ENCODE data around the gene OLFM2. TPM values are rescaled to one million over a fixed set of nuclear protein-coding genes. Genes with fewer than 3 reads are reported as not detected.

The OLFM2 gene
- total and polyA plus RNA-seq, 4 experiments from 2014 or later = 5.0 to 10.4 (median 9.4) TPM

GRCh38 chr19:9875031-9875627 lies 61.2 kb downstream of the OLFM2 start:
- Mint-ChIP-seq H3K9me3 (no peaks in the 10 kb centered on the region), H3K4me3 (no peak overlapping the region), H3K36me3 (no peaks in the 10 kb centered on the region), H3K27ac (no peak overlapping the region), H3K27me3 (peaks cover 0 to 2% of the 10 kb centered on the region in 2 donors), H3K4me1 (peaks cover 0 to 2% (median 0%) of the 10 kb centered on the region in 4 donors)
- H3K27ac ChIP-seq (ENCODE audit: low read depth, low read length) = no peak overlapping the region
- H3K4me3 ChIP-seq (ENCODE audit: low read length in 2 of 2) = no peak overlapping the region
- POLR2A ChIA-PET (ENCODE audit: partially characterized antibody) = interaction anchor here (0.9 kb wide), 1 partner anchor 8 kb away, joined by 4 read pairs; no protein-coding TSS in a partner anchor
- H3K9me3 ChIP-seq (ENCODE audit: control insufficient read depth in 1 of 2, low read length in 2 of 2) = no peaks in the 10 kb centered on the region
- no peaks in the 10 kb centered on the region for H3K36me3 ChIP-seq (ENCODE audit: insufficient read depth, low read length)
- intact Hi-C loops (cut with micrococcal nuclease) = no loop called here
- no peaks in the 10 kb centered on the region for H3K27me3 ChIP-seq (ENCODE audit: insufficient read depth, low read length)
- DNase-seq = no peak
- H3K4me1 ChIP-seq (ENCODE audit: insufficient read depth, low read length) = no peaks in the 10 kb centered on the region
- CTCF ChIA-PET (ENCODE audit: partially characterized antibody) = interaction anchor here (1.0 to 1.1 kb wide), 2 partner anchors 18 to 28 kb away, joined by 3 to 6 read pairs; no protein-coding TSS in a partner anchor

GRCh38 chr19:9872618-9873242 lies 63.6 kb downstream of the OLFM2 start:
- Histone ChIP-seq H3K27me3 (ENCODE audit: insufficient read depth, low read length) (no peaks in the 10 kb centered on the region), H3K4me1 (ENCODE audit: insufficient read depth, low read length) (no peaks in the 10 kb centered on the region), H3K4me3 (ENCODE audit: low read length in 2 of 2) (no peak overlapping the region), H3K9me3 (ENCODE audit: control insufficient read depth in 1 of 2, low read length in 2 of 2) (no peaks in the 10 kb centered on the region), H3K27ac (ENCODE audit: low read depth, low read length) (no peak overlapping the region), H3K36me3 (ENCODE audit: insufficient read depth, low read length) (no peaks in the 10 kb centered on the region)
- DNase-seq = no peak
- Mint-ChIP-seq H3K36me3 (no peaks in the 10 kb centered on the region), H3K4me3 (no peak overlapping the region), H3K27me3 (no peaks in the 10 kb centered on the region), H3K9me3 (no peaks in the 10 kb centered on the region), H3K27ac (no peak overlapping the region), H3K4me1 (no peaks in the 10 kb centered on the region)
- CTCF ChIA-PET (ENCODE audit: partially characterized antibody) = interaction anchor here (1.2 kb wide), 1 partner anchor 26 kb away, joined by 3 read pairs; no protein-coding TSS in a partner anchor
- intact Hi-C loops (cut with micrococcal nuclease) = no loop called here
- POLR2A ChIA-PET (ENCODE audit: partially characterized antibody) = interaction anchor here (0.6 to 1.0 kb wide), 2 partner anchors 37 to 47 kb away, joined by 3 read pairs; partner anchors contain the start of gene PIN1

- H3K9me3 Mint-ChIP-seq = no peaks in the 10 kb centered on the region
Measured at GRCh38 chr19:9871626-9872338, 64.5 kb downstream of the OLFM2 start.

GRCh38 chr19:9868983-9869617 lies 67.2 kb downstream of the OLFM2 start:
- POLR2A ChIA-PET (ENCODE audit: partially characterized antibody) = no interaction called here
- Mint-ChIP-seq H3K27ac (no peak overlapping the region), H3K4me3 (no peak overlapping the region), H3K4me1 (peaks cover 13 to 27% (median 20%) of the 10 kb centered on the region in 4 donors), H3K27me3 (no peaks in the 10 kb centered on the region), H3K36me3 (no peaks in the 10 kb centered on the region), H3K9me3 (no peaks in the 10 kb centered on the region)
- CTCF ChIA-PET (ENCODE audit: partially characterized antibody) = interaction anchor here (0.7 kb wide), 1 partner anchor 94 kb away, joined by 3 read pairs; no protein-coding TSS in a partner anchor
- no peak for DNase-seq
- peaks cover 31% of the 10 kb centered on the region for H3K4me1 ChIP-seq (ENCODE audit: insufficient read depth, low read length)
- intact Hi-C loops (cut with micrococcal nuclease) = no loop called here
- H3K9me3 ChIP-seq (ENCODE audit: control insufficient read depth in 1 of 2, low read length in 2 of 2) = no peaks in the 10 kb centered on the region
- no peaks in the 10 kb centered on the region for H3K36me3 ChIP-seq (ENCODE audit: insufficient read depth, low read length)
- no peak overlapping the region for H3K27ac ChIP-seq (ENCODE audit: low read depth, low read length)
- H3K27me3 ChIP-seq (ENCODE audit: insufficient read depth, low read length) = no peaks in the 10 kb centered on the region
- H3K4me3 ChIP-seq (ENCODE audit: low read length in 2 of 2) = no peak overlapping the region

More at GRCh38 chr19:9871626-9872338, 64.5 kb downstream of the OLFM2 start:
- Mint-ChIP-seq H3K4me3 (no peak overlapping the region), H3K27ac (peak overlapping the region in 1 of 7 donors; percentile 46), H3K27me3 (no peaks in the 10 kb centered on the region), H3K36me3 (no peaks in the 10 kb centered on the region), H3K4me1 (peaks cover under 1 to 7% (median 3%) of the 10 kb centered on the region in 4 donors)
- Histone ChIP-seq H3K4me1 (ENCODE audit: insufficient read depth, low read length) (peaks cover 6% of the 10 kb centered on the region), H3K9me3 (ENCODE audit: control insufficient read depth in 1 of 2, low read length in 2 of 2) (no peaks in the 10 kb centered on the region), H3K27me3 (ENCODE audit: insufficient read depth, low read length) (no peaks in the 10 kb centered on the region), H3K4me3 (ENCODE audit: low read length in 2 of 2) (no peak overlapping the region), H3K27ac (ENCODE audit: low read depth, low read length) (no peak overlapping the region), H3K36me3 (ENCODE audit: insufficient read depth, low read length) (no peaks in the 10 kb centered on the region)
- POLR2A ChIA-PET (ENCODE audit: partially characterized antibody) = interaction anchor here (1.0 kb wide), 1 partner anchor 37 kb away, joined by 3 read pairs; the partner anchor contains the start of gene PIN1
- CTCF ChIA-PET (ENCODE audit: partially characterized antibody) = no interaction called here
- no peak for DNase-seq
- intact Hi-C loops (cut with micrococcal nuclease) = no loop called here

- Histone ChIP-seq H3K27me3 (ENCODE audit: insufficient read depth, low read length) (no peaks in the 10 kb centered on the region), H3K4me3 (ENCODE audit: low read length in 2 of 2) (no peak overlapping the region), H3K9me3 (ENCODE audit: control insufficient read depth in 1 of 2, low read length in 2 of 2) (no peaks in the 10 kb centered on the region), H3K36me3 (ENCODE audit: insufficient read depth, low read length) (no peaks in the 10 kb centered on the region), H3K27ac (ENCODE audit: low read depth, low read length) (no peak overlapping the region), H3K4me1 (ENCODE audit: insufficient read depth, low read length) (peaks cover 63% of the 10 kb centered on the region)
- Mint-ChIP-seq H3K27me3 (no peaks in the 10 kb centered on the region), H3K27ac (peak overlapping the region; percentile 38 to 95 (median 74)), H3K36me3 (no peaks in the 10 kb centered on the region), H3K9me3 (no peaks in the 10 kb centered on the region), H3K4me1 (peaks cover 33 to 58% (median 46%) of the 10 kb centered on the region in 4 donors), H3K4me3 (peak overlapping the region in 7 of 8 donors; percentile 45 to 85 (median 77))
- ChIA-PET POLR2A (ENCODE audit: partially characterized antibody) (interaction anchor here (1.2 to 2.7 kb wide), 3 partner anchors 8 to 38 kb away, joined by 7 to 9 read pairs (median 9); partner anchors contain the start of genes PIN1 and UBL5), CTCF (ENCODE audit: partially characterized antibody) (interaction anchor here (0.7 kb wide), 1 partner anchor 392 kb away, joined by 3 read pairs; no protein-coding TSS in a partner anchor)
- intact Hi-C loops (cut with micrococcal nuclease) = loop anchor here (1.0 kb wide), 2 partner anchors 8 to 31 kb away; partner anchors contain the start of gene PIN1
- peak; percentile 67 to 76 (median 70) for DNase-seq
Measured at GRCh38 chr19:9865732-9866501, 70.4 kb downstream of the OLFM2 start.

- ChIA-PET POLR2A (ENCODE audit: partially characterized antibody) (interaction anchor here (0.6 kb wide), 1 partner anchor 965 kb away, joined by 4 read pairs; no protein-coding TSS in a partner anchor), CTCF (ENCODE audit: partially characterized antibody) (no interaction called here)
- intact Hi-C loops (cut with micrococcal nuclease) = no loop called here
- Mint-ChIP-seq H3K27me3 (no peaks in the 10 kb centered on the region), H3K9me3 (no peaks in the 10 kb centered on the region), H3K4me3 (peak overlapping the region; percentile 33 to 79 (median 67)), H3K4me1 (peaks cover 36 to 80% (median 59%) of the 10 kb centered on the region in 4 donors), H3K27ac (peak overlapping the region; percentile 54 to 95 (median 87)), H3K36me3 (no peaks in the 10 kb centered on the region)
- Histone ChIP-seq H3K9me3 (ENCODE audit: control insufficient read depth in 1 of 2, low read length in 2 of 2) (no peaks in the 10 kb centered on the region), H3K4me3 (ENCODE audit: low read length in 2 of 2) (no peak overlapping the region), H3K27ac (ENCODE audit: low read depth, low read length) (peak overlapping the region; percentile 29), H3K27me3 (ENCODE audit: insufficient read depth, low read length) (no peaks in the 10 kb centered on the region), H3K4me1 (ENCODE audit: insufficient read depth, low read length) (peaks cover 85% of the 10 kb centered on the region), H3K36me3 (ENCODE audit: insufficient read depth, low read length) (no peaks in the 10 kb centered on the region)
- DNase-seq = peak in 1 of 5 donors; percentile 20
Measured at GRCh38 chr19:9863759-9864158, 72.6 kb downstream of the OLFM2 start.

Data from CD4-positive, alpha-beta memory T cell (primary cell).